Measurements from ENCODE around the gene TPSAB1.

TPSAB1 gene

DNA sequence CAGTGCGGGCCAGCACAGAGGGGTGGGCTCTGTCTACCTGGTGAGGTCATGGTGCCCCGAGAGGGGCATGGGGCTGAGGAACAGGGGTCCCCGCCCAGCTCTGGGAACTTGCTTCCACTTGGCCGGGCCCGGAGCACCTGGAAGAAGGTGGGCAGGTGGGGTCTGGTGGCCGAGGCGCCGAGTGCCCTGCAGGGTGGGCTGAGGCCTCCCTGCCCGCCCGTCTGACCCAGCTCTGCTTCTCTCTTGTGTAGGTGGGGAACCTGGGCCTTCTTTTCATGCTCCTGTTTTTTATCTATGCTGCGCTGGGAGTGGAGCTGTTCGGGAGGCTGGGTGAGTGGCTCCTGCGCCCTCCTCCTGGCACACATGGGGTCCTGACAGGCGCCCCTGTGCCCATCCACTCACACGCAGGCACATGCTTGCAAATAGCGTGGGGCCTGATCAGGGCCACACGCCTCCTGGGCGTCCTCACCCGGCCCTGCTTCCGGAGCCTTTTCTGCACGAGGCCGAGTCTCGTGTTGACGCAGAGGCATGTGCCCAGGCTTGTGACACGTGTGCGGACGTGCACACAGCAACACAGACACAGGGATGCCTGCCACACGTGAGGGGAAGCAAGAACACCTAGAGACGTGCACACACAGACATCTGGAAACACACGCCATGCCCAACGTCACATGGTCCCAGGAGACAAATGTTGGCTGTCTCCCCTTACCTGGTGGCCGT lies 23.7 kb upstream of the TPSAB1 start:
- no peak for TF ChIP-seq FOXP2 (optimal IDR thresholded peaks at IDR 0.05; ENCODE audit: borderline replicate concordance, extremely low read depth, extremely low read length, insufficient read depth)
- TF ChIP-seq TAF1 (IDR thresholded peaks at IDR 0.05; ENCODE audit: borderline replicate concordance, insufficient read depth, low read length) = no peak
- no peak for TF ChIP-seq SIN3A (IDR thresholded peaks at IDR 0.05; ENCODE audit: borderline replicate concordance, insufficient read depth, low read length)
- TF ChIP-seq POLR2AphosphoS5 (IDR thresholded peaks at IDR 0.05; ENCODE audit: low read depth, low read length) = no peak
- TF ChIP-seq, protein P1, sequence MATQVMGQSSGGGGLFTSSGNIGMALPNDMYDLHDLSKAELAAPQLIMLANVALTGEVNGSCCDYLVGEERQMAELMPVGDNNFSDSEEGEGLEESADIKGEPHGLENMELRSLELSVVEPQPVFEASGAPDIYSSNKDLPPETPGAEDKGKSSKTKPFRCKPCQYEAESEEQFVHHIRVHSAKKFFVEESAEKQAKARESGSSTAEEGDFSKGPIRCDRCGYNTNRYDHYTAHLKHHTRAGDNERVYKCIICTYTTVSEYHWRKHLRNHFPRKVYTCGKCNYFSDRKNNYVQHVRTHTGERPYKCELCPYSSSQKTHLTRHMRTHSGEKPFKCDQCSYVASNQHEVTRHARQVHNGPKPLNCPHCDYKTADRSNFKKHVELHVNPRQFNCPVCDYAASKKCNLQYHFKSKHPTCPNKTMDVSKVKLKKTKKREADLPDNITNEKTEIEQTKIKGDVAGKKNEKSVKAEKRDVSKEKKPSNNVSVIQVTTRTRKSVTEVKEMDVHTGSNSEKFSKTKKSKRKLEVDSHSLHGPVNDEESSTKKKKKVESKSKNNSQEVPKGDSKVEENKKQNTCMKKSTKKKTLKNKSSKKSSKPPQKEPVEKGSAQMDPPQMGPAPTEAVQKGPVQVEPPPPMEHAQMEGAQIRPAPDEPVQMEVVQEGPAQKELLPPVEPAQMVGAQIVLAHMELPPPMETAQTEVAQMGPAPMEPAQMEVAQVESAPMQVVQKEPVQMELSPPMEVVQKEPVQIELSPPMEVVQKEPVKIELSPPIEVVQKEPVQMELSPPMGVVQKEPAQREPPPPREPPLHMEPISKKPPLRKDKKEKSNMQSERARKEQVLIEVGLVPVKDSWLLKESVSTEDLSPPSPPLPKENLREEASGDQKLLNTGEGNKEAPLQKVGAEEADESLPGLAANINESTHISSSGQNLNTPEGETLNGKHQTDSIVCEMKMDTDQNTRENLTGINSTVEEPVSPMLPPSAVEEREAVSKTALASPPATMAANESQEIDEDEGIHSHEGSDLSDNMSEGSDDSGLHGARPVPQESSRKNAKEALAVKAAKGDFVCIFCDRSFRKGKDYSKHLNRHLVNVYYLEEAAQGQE (IDR thresholded peaks at IDR 0.05; ENCODE audit: insufficient read depth in 1 of 2, low read depth in 2 of 2, low read length in 2 of 2) = no peak

DNA sequence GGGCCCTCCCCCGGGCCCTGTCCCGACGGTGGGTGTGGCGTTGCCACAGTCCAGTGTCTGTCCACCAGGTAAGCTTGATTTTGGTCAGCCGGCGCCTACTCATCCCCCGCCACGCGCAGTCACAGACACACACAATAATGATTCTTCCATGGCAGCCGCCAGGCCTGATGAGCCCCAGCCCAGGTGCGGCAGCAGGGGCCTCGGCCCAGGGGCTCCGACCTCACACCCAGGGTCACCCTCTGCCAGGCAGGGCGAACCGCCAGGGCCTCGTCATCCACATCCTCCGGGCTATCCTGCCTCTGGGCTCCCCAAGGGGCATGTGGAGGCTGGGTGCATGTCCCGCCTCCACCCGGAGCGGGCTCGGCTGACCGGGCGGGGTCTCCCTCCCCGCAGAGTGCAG lies 23.0 kb upstream of the TPSAB1 start:
- TF ChIP-seq SIN3A (IDR thresholded peaks at IDR 0.05; ENCODE audit: borderline replicate concordance, insufficient read depth, low read length) = no peak
- TF ChIP-seq FOXP2 (optimal IDR thresholded peaks at IDR 0.05; ENCODE audit: borderline replicate concordance, extremely low read depth, extremely low read length, insufficient read depth) = no peak
- no peak for TF ChIP-seq TAF1 (IDR thresholded peaks at IDR 0.05; ENCODE audit: borderline replicate concordance, insufficient read depth, low read length)
- no peak for TF ChIP-seq POLR2AphosphoS5 (IDR thresholded peaks at IDR 0.05; ENCODE audit: low read depth, low read length)
- TF ChIP-seq, protein P1 (IDR thresholded peaks at IDR 0.05; ENCODE audit: insufficient read depth in 1 of 2, low read depth in 2 of 2, low read length in 2 of 2) = no peak

DNA sequence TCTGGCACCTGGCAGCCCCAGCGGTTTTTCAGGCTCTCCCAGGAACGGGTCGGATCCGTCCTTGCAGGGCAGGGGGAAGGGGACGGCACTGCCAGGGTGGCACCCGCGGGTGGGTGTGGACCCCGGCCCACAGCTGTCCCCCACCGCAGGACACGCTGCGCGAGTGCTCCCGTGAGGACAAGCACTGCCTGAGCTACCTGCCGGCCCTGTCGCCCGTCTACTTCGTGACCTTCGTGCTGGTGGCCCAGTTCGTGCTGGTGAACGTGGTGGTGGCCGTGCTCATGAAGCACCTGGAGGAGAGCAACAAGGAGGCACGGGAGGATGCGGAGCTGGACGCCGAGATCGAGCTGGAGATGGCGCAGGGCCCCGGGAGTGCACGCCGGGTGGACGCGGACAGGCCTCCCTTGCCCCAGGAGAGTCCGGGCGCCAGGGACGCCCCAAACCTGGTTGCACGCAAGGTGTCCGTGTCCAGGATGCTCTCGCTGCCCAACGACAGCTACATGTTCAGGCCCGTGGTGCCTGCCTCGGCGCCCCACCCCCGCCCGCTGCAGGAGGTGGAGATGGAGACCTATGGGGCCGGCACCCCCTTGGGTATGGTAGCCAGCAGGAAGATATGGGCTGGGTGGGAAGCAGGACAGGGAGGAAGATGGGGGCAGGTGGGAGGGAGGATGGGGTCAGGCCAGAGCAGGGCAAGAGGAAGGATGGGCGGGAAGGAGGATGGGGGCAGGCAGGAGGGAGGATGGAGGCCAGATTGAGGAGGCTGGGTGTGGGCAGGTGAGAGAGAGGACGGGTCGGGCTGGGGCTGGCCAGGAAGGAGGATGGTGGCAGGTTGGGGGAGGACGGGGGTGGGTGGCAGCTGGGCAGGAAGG lies 22.2 kb upstream of the TPSAB1 start:
- TF ChIP-seq, protein P1 (IDR thresholded peaks at IDR 0.05; ENCODE audit: insufficient read depth in 1 of 2, low read depth in 2 of 2, low read length in 2 of 2) = no peak
- TF ChIP-seq POLR2AphosphoS5 (IDR thresholded peaks at IDR 0.05; ENCODE audit: low read depth, low read length) (no peak), SIN3A (IDR thresholded peaks at IDR 0.05; ENCODE audit: borderline replicate concordance, insufficient read depth, low read length) (no peak), FOXP2 (optimal IDR thresholded peaks at IDR 0.05; ENCODE audit: borderline replicate concordance, extremely low read depth, extremely low read length, insufficient read depth) (no peak), TAF1 (IDR thresholded peaks at IDR 0.05; ENCODE audit: borderline replicate concordance, insufficient read depth, low read length) (no peak)

DNA sequence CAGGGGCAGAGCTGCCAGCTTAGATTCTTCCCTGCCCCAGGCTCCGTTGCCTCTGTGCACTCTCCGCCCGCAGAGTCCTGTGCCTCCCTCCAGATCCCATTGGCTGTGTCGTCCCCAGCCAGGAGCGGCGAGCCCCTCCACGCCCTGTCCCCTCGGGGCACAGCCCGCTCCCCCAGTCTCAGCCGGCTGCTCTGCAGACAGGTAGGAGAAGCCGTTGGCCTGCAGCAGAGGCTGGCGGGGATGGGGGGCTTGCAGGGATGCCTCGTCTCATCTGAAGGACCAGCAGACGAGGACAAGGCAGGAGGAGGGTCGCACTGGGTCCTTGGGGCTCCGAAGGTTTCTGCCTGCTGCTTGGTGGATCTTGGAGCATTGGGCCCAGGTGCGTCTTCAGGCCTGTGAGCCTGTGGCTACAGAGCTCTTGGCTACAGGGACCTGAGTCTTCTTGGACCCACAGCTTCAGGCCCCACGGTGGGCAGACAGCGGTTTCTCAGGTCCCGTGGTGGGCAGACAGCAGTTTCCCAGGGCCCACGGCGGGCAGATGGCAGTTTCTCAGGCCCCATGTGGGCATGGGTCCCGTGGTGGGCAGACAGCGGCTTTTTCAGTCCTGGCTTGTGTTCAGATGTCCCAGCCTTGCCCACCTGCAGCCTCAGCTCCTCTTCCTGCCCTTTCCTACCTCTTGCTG lies 21.4 kb upstream of the TPSAB1 start:
- TF ChIP-seq, protein P1 (IDR thresholded peaks at IDR 0.05; ENCODE audit: insufficient read depth in 1 of 2, low read depth in 2 of 2, low read length in 2 of 2) = no peak
- TF ChIP-seq FOXP2 (optimal IDR thresholded peaks at IDR 0.05; ENCODE audit: borderline replicate concordance, extremely low read depth, extremely low read length, insufficient read depth) = no peak
- TF ChIP-seq TAF1 (IDR thresholded peaks at IDR 0.05; ENCODE audit: borderline replicate concordance, insufficient read depth, low read length) = no peak
- TF ChIP-seq SIN3A (IDR thresholded peaks at IDR 0.05; ENCODE audit: borderline replicate concordance, insufficient read depth, low read length) = no peak
- TF ChIP-seq POLR2AphosphoS5 (IDR thresholded peaks at IDR 0.05; ENCODE audit: low read depth, low read length) = no peak

Data from PFSK-1 (cell line).